C4-2B (cell line): ENCODE results near the gene GMPR2.
"Not testable (repeated sequence)": the region's sequence is repeated elsewhere in the genome, so short reads cannot be mapped to it uniquely, and the experiment has no call there.

ENCODE experiments used
- H3K27ac ChIP-seq: fragments of 450-650 bp; 2 replicates; pipeline ENCODE4 v1.5.1; 2017
- ZFX ChIP-seq: fragments of 450-650 bp; IDR thresholded peaks from 2 replicates; pipeline ENCODE4 v1.6.1; 2017
- TF ChIP-seq, protein P1 (sequence below): fragments of 450-650 bp; conservative IDR thresholded peaks from 2 replicates; pipeline ENCODE4 v1.5.1; 2017; ENCODE audit warnings: mild to moderate bottlenecking

GMPR2 gene

DNA sequence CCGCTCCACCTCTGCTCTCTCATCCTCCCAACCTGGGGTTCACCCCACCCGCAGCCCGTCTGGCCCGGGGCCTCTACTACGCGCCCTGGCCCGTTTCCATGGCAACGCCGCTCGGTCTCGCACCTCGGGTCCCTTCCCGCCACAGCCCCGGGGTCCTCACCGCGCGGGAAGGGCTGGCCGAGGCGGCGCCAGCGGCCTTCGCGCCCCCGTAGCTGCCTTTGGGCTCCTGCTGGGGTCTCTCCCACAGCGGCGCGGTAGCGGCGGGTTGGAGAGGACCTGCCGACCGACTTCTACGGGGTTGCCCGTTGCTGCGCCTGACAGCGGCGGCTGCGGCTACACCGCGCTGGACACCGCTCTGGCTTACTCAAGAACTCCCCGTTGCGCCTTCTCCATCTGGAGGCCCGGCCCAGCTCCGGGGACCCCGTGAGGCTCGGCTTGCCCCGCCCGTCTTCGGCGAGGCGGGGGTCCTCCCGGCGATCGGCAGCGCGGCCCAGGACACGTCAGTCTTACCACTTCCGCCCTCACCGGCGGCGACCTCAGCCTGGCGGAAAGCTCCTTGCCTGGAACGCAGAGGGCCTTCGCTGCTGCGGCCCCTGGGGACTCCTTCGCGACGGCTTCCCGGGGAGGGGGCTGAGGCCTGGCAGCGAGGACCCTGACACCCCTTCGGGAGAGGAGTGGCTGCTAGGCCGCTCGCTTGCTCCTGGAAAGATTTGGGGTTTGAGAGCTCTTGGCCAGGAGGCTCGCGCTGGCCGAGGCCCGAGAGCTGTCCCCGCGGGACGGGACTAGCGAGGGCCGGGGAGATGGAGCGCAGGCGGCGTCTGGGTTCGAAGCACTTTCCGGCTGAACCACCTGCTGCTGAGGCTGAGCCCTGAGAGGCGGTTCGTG is 37.3 kb upstream of the GMPR2 start, which contains the start of gene TM9SF1:
Gene TM9SF1 (minus strand): TSS at position 256 of the 885 bp plus-strand sequence. CDS start 422 bp downstream, outside the sequence.
- H3K27ac ChIP-seq = peak within 1 kb of the TSS; percentile 95
- peak; percentile 95 for TF ChIP-seq ZFX
- TF ChIP-seq, protein P1, sequence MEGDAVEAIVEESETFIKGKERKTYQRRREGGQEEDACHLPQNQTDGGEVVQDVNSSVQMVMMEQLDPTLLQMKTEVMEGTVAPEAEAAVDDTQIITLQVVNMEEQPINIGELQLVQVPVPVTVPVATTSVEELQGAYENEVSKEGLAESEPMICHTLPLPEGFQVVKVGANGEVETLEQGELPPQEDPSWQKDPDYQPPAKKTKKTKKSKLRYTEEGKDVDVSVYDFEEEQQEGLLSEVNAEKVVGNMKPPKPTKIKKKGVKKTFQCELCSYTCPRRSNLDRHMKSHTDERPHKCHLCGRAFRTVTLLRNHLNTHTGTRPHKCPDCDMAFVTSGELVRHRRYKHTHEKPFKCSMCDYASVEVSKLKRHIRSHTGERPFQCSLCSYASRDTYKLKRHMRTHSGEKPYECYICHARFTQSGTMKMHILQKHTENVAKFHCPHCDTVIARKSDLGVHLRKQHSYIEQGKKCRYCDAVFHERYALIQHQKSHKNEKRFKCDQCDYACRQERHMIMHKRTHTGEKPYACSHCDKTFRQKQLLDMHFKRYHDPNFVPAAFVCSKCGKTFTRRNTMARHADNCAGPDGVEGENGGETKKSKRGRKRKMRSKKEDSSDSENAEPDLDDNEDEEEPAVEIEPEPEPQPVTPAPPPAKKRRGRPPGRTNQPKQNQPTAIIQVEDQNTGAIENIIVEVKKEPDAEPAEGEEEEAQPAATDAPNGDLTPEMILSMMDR = no peak

DNA sequence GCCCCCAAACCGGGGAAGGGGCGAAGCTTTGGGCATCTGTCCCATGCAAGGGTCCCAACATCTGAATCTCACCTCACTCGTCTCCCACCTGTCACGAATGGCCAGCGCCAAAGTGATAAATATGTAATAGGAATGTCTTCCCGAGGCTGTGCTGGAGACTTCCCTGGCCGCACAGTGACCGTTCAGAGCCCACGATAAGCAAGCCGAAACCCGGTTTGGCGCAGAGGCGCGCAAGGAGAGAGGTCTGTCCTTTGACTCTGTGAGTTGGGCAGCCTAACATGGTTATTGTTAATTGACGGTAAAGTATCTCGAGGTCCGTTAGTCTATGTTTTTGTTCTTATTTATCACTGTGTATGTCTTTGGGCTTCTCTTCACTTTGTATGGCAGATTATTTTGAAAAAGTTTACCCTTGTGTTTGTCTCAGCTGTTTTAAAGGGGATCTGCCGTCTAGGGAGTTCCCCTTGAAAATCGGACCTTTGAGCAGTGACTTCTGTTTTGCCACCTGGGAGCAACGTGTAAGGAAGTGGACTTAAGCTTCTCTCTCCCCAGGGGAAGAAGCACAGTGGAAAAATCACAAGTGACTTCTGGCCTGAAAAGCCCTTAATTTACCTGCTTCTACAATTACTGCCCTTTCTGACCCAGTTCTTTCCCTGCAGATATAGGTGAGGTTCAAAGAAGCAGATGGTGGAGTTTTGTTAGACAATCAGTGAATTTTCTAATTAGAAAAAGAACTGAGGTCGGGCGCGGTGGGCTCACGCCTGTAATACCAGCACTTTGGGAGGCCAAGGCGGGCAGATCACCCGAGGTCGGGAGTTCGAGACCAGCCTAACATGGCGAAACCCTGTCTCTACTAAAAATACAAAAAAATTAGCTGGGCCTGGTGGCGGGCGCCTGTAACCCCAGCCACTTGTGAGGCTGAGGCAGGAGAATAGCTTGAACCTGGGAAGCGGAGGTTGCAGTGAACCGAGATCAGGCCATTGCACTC is 36.4 kb upstream of the GMPR2 start:
- no peak for TF ChIP-seq ZFX
- TF ChIP-seq, protein P1 = no peak

DNA sequence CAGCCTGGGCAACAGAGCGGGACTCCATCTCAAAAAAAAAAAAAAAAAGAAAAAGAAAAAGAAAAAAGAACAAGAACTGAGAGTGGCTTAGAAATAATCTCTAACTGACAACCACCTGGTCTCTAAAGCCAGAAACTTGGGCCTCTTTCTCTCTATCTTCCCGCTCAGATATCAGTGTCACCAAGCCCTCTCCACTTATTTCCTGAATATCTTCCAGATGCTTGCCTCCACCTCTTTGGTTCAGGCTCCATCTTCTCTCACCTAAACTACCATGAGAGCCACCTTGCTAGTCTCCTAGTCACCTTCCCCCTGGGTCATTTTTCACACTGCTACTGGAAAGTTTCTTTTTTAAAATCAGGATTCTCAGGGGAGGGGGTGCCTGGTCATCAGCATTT is 35.7 kb upstream of the GMPR2 start:
- no peak overlapping the region; the same call in 1 of the 2 replicates for H3K27ac ChIP-seq

More for the DNA sequence above, 36.4 kb upstream of the GMPR2 start:
- peak overlapping the region; percentile 95 for H3K27ac ChIP-seq

DNA sequence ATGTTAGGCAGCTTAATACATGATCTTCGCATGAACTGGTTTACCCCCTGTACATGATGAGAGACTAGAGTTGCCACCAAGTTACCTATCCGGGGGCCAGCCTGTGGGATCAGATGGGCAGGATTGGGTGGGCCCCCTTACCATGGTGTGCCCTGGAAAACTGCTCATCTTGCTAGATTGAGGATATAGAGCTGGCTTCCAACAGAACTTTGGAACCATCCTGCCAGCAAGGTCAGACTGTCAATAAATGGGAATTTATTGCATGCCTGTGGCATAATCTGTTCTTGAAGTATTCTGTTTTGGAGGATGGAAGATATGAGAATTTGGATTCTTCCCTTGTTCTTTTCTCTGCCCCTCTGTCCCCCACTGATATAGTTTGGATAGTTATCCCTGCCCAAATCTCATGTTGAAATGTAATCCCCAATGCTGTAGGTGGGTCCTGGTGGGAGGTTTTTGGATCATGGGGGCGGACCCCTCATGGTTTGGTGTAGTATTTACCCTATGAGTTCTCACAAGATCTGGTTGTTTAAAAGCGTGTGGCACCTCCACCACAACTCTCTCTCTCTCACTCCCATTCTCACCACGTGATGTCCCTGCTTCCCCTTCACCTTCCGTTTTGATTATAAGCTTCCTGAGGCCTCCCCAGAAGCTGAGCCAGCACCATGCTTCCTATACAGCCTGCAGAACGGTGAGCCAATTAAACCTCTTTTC is 33.8 kb upstream of the GMPR2 start:
- no peak overlapping the region for H3K27ac ChIP-seq
- no peak for TF ChIP-seq ZFX
- TF ChIP-seq, protein P1 = no peak

More for the DNA sequence above, 35.7 kb upstream of the GMPR2 start:
- TF ChIP-seq ZFX = no peak
- TF ChIP-seq, protein P1 = no peak

DNA sequence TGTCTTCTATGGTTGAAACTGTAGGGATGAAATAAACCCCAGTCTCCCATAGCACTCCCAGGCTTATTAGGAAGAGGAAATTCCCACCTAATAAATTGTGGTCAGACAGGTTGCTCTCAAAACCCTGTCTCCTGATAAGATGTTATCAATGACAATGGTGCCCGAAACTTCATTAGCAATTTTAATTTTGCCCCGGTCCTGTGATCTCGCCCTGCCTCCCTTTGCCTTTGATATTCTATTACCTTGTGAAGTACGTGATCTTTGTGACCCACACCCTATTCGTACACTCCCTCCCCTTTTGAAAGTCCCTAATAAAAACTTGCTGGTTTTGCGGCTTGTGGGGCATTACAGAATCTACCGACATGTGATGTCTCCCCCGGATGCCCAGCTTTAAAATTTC is 30.2 kb upstream of the GMPR2 start:
- not testable (repeated sequence) for H3K27ac ChIP-seq

DNA sequence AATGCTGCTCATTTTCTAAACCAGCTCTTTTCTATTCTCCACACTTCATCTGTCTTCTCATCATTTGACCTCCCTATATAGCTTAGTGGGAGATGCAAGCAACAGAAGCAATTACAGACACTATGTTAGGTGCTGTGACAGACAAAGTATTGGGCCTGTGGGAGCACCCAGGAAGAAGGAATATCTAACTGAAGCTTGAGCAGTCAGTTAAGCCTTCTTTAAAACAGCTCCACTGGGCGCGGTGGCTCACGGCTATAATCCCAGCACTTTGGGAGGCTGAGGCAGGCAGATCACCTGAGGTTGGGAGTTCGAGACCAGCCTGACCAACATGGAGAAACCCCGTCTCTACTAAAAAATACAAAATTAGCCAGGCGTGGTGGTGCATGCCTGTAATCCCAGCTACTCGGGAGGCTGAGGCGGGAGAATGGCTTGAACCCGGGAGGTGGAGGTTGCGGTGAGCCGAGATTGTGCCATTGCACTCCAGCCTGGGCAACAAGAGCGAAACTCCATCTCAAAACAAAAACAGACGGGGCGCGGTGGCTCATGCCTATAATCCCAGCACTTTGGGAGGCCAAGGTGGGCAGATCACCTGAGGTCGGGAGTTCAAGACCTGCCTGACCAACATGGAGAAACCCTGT is 29.4 kb upstream of the GMPR2 start:
- H3K27ac ChIP-seq = not testable (repeated sequence)

DNA sequence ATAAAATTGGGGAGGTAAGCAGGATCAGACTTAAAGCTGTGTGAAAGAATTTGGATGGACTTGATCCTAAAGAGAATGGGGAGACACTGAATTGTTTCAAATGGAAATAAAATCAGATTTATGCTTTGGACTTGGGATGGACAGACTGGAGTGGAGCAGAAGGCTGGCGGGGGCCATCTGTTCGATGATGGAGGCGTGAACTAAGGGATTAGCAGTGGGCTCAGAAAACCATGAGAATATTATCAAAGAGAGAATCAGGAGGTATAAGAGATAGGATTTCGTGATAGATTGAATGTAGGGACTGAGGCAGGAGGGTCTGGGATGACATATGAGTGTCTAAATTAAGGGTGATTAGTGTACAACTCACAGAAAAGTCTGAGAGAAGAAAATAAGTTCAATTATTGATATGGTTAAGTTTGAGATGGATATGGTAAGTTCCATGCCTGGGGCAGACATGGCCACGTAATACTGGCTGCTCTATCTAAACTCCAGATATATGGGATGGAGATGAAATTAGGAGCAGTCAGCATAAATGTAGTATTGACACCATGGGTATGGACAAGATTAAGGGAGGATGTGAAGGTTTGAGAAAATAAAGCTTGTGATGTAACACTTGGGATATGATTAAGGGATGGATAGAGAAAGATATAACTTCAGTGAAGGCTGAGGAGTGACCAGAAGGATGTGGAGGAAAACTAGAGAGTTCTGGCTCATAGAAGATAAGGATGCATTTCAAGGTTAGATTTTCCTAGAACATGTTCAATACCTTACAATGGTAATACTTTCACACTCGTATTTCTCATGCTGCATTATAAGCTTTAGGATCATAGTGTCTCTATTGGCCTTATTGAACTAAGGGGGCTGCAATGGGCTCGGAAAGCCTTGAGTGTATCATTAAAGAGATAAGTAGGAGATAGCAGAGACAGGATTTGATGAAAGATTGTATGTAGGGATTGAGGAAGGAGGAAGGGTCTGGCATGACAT is 28.3 kb upstream of the GMPR2 start:
- no peak for TF ChIP-seq ZFX
- TF ChIP-seq, protein P1 = no peak
- no peak overlapping the region for H3K27ac ChIP-seq
